Measurements from ENCODE around the gene LDB3. TPM values are rescaled to one million over a fixed set of nuclear protein-coding genes. Genes with fewer than 3 reads are reported as not detected.
"Not testable (repeated sequence)": the region's sequence is repeated elsewhere in the genome, so short reads cannot be mapped to it uniquely, and the experiment has no call there.

Gene LDB3
- 1 to 10 TPM in 2 of 4 donors, under 1 TPM in 2; 0.92 to 1.5 (median 1.0) TPM for polyA plus RNA-seq (ENCODE audit: insufficient read length in 4 of 4)

- no peak for DNase-seq (ENCODE audit: low read depth in 4 of 4, low spot score in 2 of 4)
Measured at GRCh38 chr10:86668297-86669165, at the start of gene LDB3. LDB3 (plus strand) TSS chr10:86668511; CDS start chr10:86668692, 181 bp downstream.

GRCh38 chr10:86628311-86628710, 40.0 kb upstream of the LDB3 start:
- no peak for DNase-seq (ENCODE audit: low read depth in 4 of 4, low spot score in 2 of 4)

GRCh38 chr10:86630079-86630478, 38.2 kb upstream of the LDB3 start:
- DNase-seq (ENCODE audit: low read depth in 4 of 4, low spot score in 2 of 4), result no peak

GRCh38 chr10:86632009-86632800, 36.1 kb upstream of the LDB3 start:
- DNase-seq (ENCODE audit: low read depth in 4 of 4, low spot score in 2 of 4), result no peak

GRCh38 chr10:86632951-86633350, 35.4 kb upstream of the LDB3 start:
- DNase-seq (ENCODE audit: low read depth in 4 of 4, low spot score in 2 of 4), result no peak

- no peak for DNase-seq (ENCODE audit: low read depth in 4 of 4, low spot score in 2 of 4)
Measured at GRCh38 chr10:86635402-86635801, 32.9 kb upstream of the LDB3 start.

- no peak for DNase-seq (ENCODE audit: low read depth in 4 of 4, low spot score in 2 of 4)
Measured at GRCh38 chr10:86636311-86636710, 32.0 kb upstream of the LDB3 start.

- no peak for DNase-seq (ENCODE audit: low read depth in 4 of 4, low spot score in 2 of 4)
Measured at GRCh38 chr10:86642021-86642420, 26.3 kb upstream of the LDB3 start.

GRCh38 chr10:86642499-86642898, 25.8 kb upstream of the LDB3 start:
- no peak for DNase-seq (ENCODE audit: low read depth in 4 of 4, low spot score in 2 of 4)

GRCh38 chr10:86644152-86644793, 24.0 kb upstream of the LDB3 start:
- DNase-seq (ENCODE audit: low read depth in 4 of 4, low spot score in 2 of 4), result no peak

- no peak for DNase-seq (ENCODE audit: low read depth in 4 of 4, low spot score in 2 of 4)
Measured at GRCh38 chr10:86644794-86645445, 23.4 kb upstream of the LDB3 start.

GRCh38 chr10:86645621-86646165, 22.6 kb upstream of the LDB3 start:
- DNase-seq (ENCODE audit: low read depth in 4 of 4, low spot score in 2 of 4), result not testable (repeated sequence)

- DNase-seq (ENCODE audit: low read depth in 4 of 4, low spot score in 2 of 4), result no peak
Measured at GRCh38 chr10:86646532-86646931, 21.8 kb upstream of the LDB3 start.

- DNase-seq (ENCODE audit: low read depth in 4 of 4, low spot score in 2 of 4), result no peak
Measured at GRCh38 chr10:86646933-86647332, 21.4 kb upstream of the LDB3 start.

- no peak for DNase-seq (ENCODE audit: low read depth in 4 of 4, low spot score in 2 of 4)
Measured at GRCh38 chr10:86647773-86648703, 20.3 kb upstream of the LDB3 start.

GRCh38 chr10:86648704-86649427, 19.4 kb upstream of the LDB3 start:
- DNase-seq (ENCODE audit: low read depth in 4 of 4, low spot score in 2 of 4), result no peak

GRCh38 chr10:86649471-86650150, 18.7 kb upstream of the LDB3 start:
- DNase-seq (ENCODE audit: low read depth in 4 of 4, low spot score in 2 of 4), result no peak

GRCh38 chr10:86650151-86650550, 18.2 kb upstream of the LDB3 start:
- DNase-seq (ENCODE audit: low read depth in 4 of 4, low spot score in 2 of 4), result no peak
